Measurements from ENCODE around the gene NTRK3. TPM values are rescaled to one million over a fixed set of nuclear protein-coding genes. Genes with fewer than 3 reads are reported as not detected.

The NTRK3 gene
- total RNA-seq, 1 donor from 2014 or later = not detected

- H3K36me3 Mint-ChIP-seq (ENCODE audit: unreplicated experiment) = no peaks in the 10 kb centered on the region
- no peaks in the 10 kb centered on the region for H3K4me1 Mint-ChIP-seq (ENCODE audit: unreplicated experiment)
- DNase-seq (ENCODE audit: extremely low spot score, unreplicated experiment) = no peak
- TF ChIP-seq CTCF (IDR thresholded peaks at IDR 0.05) = no peak
- H3K4me3 Mint-ChIP-seq (ENCODE audit: unreplicated experiment) = no peak overlapping the region
- peaks cover 20% of the 10 kb centered on the region for H3K9me3 Mint-ChIP-seq (ENCODE audit: unreplicated experiment)
- H3K27ac Mint-ChIP-seq (ENCODE audit: unreplicated experiment) = no peak overlapping the region
- H3K27me3 Mint-ChIP-seq (ENCODE audit: unreplicated experiment) = no peaks in the 10 kb centered on the region
These were observed 207.8 kb downstream of the NTRK3 start for GRCh38 chr15:88048755-88049154.

GRCh38 chr15:88048237-88048636 is 208.3 kb downstream of the NTRK3 start:
- DNase-seq (ENCODE audit: extremely low spot score, unreplicated experiment) = no peak
- Mint-ChIP-seq H3K9me3 (ENCODE audit: unreplicated experiment) (peaks cover 25% of the 10 kb centered on the region), H3K27me3 (ENCODE audit: unreplicated experiment) (no peaks in the 10 kb centered on the region), H3K36me3 (ENCODE audit: unreplicated experiment) (no peaks in the 10 kb centered on the region), H3K4me3 (ENCODE audit: unreplicated experiment) (no peak overlapping the region), H3K27ac (ENCODE audit: unreplicated experiment) (no peak overlapping the region), H3K4me1 (ENCODE audit: unreplicated experiment) (no peaks in the 10 kb centered on the region)
- TF ChIP-seq CTCF (IDR thresholded peaks at IDR 0.05) = no peak

GRCh38 chr15:88046576-88047129 is 209.9 kb downstream of the NTRK3 start:
- Mint-ChIP-seq H3K4me3 (ENCODE audit: unreplicated experiment) (no peak overlapping the region), H3K27me3 (ENCODE audit: unreplicated experiment) (no peaks in the 10 kb centered on the region)

GRCh38 chr15:88043396-88043795 is 213.1 kb downstream of the NTRK3 start:
- DNase-seq (ENCODE audit: extremely low spot score, unreplicated experiment) = no peak
- H3K9me3 Mint-ChIP-seq (ENCODE audit: unreplicated experiment) = peaks cover 30% of the 10 kb centered on the region
- no peaks in the 10 kb centered on the region for H3K4me1 Mint-ChIP-seq (ENCODE audit: unreplicated experiment)
- no peaks in the 10 kb centered on the region for H3K36me3 Mint-ChIP-seq (ENCODE audit: unreplicated experiment)
- H3K27me3 Mint-ChIP-seq (ENCODE audit: unreplicated experiment) = no peaks in the 10 kb centered on the region
- no peak overlapping the region for H3K4me3 Mint-ChIP-seq (ENCODE audit: unreplicated experiment)
- H3K27ac Mint-ChIP-seq (ENCODE audit: unreplicated experiment) = no peak overlapping the region
- no peak for TF ChIP-seq CTCF (IDR thresholded peaks at IDR 0.05)

More at GRCh38 chr15:88046576-88047129, 209.9 kb downstream of the NTRK3 start:
- no peak for DNase-seq (ENCODE audit: extremely low spot score, unreplicated experiment)
- TF ChIP-seq CTCF (IDR thresholded peaks at IDR 0.05) = no peak
- peaks cover 30% of the 10 kb centered on the region for H3K9me3 Mint-ChIP-seq (ENCODE audit: unreplicated experiment)
- no peak overlapping the region for H3K27ac Mint-ChIP-seq (ENCODE audit: unreplicated experiment)
- H3K4me1 Mint-ChIP-seq (ENCODE audit: unreplicated experiment) = no peaks in the 10 kb centered on the region
- H3K36me3 Mint-ChIP-seq (ENCODE audit: unreplicated experiment) = no peaks in the 10 kb centered on the region

GRCh38 chr15:88042047-88042446 is 214.5 kb downstream of the NTRK3 start:
- Mint-ChIP-seq H3K9me3 (ENCODE audit: unreplicated experiment) (peaks cover 25% of the 10 kb centered on the region), H3K36me3 (ENCODE audit: unreplicated experiment) (no peaks in the 10 kb centered on the region), H3K4me1 (ENCODE audit: unreplicated experiment) (no peaks in the 10 kb centered on the region), H3K27me3 (ENCODE audit: unreplicated experiment) (no peaks in the 10 kb centered on the region), H3K4me3 (ENCODE audit: unreplicated experiment) (no peak overlapping the region), H3K27ac (ENCODE audit: unreplicated experiment) (no peak overlapping the region)
- no peak for TF ChIP-seq CTCF (IDR thresholded peaks at IDR 0.05)
- no peak for DNase-seq (ENCODE audit: extremely low spot score, unreplicated experiment)

Measured in osteocyte (in vitro differentiated cells).